ENCODE data around the gene GGA1. TPM values are rescaled to one million over a fixed set of nuclear protein-coding genes. Genes with fewer than 3 reads are reported as not detected.
A peak's percentile ranks its signal among the peaks of the same experiment; 100 is the strongest.
"Not testable (repeated sequence)": the region's sequence is repeated elsewhere in the genome, so short reads cannot be mapped to it uniquely, and the experiment has no call there.

GGA1 gene
- total RNA-seq, 1 donor from 2014 or later = 32.0 TPM

DNA sequence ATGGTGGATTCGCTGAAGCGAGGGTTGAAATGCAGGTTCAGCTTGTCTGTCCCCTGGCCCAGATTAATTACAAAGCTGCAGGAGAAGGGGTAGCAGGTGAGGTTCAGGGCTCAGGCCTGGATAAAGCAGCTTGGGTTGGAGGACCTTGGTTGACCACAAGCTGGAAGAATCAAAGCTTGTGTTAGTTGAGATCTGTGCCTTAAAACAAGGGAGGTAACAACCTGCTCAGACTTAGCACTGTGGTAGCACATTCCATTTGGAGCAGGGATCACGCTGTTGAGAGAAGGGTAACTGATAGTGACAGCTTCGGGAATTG is 38.0 kb upstream of the GGA1 start:
- DNase-seq = no peak

DNA sequence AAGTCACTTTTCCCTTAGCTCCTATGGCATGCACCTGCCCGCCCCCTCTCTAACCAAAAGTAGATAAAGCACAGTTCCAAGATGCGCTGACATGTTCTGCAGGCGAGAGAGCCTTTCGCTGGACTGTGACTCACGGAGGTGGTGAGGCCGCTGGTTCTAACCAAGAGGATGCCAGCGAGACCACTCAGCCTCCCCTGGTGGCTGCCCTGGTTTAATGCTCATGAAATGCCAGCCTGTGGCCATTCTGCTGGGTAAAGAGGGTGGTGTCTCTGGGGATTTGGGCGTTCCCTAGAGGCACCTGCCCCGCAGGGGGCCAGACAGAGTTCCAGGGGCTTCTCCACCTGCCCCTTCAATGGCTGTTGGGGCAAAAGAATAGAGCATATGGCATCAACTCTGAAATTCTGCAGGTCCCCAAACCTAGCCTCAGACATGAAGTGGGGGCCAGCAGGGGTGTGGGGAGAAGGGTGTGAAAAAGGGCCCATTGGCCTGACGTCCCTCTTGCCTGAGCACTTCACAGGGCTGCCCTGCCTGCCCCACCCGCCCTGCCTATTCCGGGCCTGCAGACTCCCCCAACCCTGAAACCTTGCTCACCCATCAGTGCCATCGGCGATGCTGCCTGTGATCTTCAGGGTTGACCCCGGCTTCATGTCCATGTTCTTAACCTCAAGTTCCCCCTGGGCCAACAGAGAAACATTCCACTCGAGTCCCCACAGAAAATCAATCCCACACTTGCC is 37.2 kb upstream of the GGA1 start:
- no peak for DNase-seq

DNA sequence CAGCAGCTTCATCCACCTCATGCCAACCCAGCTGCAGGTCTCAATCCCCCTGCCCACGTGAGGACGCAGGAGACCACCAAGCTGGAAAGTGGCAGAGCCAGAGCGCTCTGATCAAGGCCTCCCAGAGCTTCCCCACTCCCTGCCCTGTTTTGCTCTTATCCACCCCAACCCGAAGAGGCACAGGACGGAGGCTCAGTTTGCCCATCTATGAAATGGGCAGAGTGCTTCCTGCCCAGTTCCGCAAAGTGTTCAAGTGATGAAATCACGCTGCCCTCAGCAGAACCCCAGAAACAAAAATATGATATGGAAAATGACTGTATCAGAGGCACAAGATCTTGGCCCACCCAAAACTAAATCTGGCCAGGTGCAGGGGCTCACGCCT is 36.7 kb upstream of the GGA1 start:
- DNase-seq = no peak

DNA sequence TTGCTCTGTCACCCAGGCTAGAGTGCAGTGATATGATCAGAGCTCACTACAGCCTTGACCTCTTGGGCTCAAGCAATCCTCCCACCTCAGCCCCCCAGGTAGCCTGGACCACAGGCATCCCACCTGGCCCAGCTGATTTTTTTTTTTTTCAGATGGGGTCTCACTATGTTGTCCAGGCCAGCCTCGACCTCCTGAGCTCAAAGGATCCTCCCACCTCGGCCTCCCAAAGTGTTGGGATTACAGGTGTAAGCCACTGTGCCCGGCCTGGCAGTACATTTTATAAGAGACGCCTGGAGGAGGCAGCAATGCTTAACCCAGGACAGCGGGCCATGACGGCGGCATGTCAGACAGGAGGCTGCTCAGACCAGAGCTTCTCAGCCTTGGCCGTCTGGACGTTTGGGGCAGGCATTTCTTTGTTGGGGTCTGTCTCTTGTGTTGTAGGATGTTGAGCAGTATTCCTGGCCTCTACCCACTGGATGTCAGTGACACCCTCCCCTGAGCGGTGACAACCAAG is 33.1 kb upstream of the GGA1 start:
- no peak for DNase-seq

DNA sequence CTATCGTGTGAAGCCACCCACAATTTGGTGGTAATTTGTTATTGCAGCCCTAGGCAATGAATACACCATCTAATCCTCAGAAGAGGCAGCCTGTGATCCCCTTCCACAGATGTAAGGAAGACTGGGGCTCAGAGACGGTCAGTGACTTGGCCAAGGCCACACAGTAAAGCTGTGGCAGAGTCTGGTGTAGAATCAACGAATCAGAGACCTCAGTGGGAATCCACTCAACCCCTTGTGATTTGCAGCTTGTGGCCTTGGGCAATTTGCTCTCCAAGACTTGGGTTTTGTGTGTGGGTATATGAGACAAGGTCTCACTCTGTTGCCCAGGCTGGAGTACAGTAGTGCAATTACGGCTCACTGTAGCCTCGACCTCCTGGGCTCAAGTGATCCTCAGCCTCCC is 30.6 kb upstream of the GGA1 start:
- DNase-seq = no peak

DNA sequence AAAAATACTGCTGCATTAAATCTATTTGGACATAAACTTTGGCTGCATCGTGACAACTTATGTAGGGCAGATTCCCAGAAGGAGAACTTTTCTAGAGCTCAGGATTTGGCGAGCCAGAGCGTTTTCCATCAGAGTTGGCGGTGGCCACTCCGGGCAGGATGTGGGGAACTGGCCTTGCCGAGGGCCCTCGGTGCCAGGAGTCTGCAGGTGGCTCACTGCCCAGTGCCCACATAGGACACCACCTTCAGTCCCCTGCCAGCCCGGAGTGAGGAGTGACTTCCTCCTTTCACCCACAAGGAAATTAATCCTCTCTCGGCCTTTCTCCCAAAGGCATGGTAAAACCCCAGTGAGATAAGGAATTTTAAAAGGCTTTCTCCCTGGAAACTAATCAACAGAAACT is 27.1 kb upstream of the GGA1 start:
- no peak for DNase-seq

DNA sequence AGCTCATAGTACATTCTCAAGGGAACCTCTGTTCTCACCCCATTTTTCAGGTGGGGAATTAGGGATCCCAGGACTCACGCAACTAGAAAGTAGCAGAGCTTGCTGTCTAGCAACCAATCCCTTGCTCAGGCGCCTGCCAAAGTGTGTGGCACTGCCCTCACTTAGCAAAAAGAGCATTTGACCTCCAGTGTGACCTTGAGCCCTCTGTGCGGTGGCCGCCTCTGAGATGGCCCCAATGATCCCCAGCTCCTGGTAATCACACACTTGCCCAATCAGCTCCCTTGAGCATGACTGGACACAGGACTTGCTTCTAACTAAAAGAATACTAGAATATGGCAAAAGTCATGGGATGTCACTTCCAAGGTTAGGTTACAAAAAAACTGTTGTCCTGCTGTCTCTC is 26.1 kb upstream of the GGA1 start:
- no peak for DNase-seq

DNA sequence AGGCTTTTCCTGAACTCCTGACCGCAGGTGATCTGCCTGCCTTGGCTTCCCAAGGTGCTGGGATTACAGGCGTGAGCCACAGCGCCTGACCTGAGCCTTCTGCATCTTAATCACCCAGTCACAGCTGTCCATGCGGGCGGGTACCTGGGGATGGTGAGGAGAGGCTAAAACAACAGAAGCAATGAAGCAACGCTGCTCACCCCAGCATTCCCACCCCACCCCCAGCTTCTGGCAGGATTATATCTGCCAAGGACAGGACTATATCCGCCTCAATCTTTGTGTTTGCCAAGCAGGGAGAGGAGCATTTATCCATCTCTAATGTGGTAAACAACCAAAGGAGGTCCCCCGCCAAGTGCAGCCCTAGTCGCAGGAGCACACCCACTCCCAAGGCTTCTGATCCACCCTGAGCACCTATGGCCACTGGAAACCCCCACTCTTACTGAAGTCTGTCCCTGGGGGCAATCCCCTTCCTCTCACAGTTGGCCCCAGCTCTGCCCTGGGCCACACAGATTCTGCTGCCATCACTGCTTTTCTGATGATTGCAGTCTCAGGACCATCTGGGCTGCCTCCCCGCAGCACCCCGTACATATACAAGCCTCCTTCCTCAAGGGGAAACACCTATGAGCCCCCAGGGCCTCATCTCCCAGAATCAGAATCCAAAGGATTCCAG is 20.0 kb upstream of the GGA1 start:
- no peak for DNase-seq

DNA sequence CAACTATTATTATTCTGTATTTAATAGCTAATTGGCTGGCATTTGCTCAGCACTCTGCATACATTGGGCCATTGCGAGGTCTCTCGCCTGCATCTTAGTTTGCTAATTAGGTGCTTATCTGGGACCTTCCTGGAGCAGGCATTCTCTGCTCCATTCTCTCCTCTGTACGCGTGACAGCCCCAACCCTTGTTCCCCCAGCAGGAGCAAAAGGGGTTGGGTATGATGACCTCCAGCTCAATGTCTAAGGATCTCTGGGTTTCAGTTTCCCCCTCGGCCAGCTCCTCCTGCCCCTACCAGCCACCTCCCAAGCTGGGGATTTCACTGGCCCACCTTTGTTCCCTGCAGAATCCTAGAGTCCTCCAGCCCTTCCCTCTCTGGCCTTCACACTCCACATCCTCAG is 19.0 kb upstream of the GGA1 start:
- DNase-seq = no peak

DNA sequence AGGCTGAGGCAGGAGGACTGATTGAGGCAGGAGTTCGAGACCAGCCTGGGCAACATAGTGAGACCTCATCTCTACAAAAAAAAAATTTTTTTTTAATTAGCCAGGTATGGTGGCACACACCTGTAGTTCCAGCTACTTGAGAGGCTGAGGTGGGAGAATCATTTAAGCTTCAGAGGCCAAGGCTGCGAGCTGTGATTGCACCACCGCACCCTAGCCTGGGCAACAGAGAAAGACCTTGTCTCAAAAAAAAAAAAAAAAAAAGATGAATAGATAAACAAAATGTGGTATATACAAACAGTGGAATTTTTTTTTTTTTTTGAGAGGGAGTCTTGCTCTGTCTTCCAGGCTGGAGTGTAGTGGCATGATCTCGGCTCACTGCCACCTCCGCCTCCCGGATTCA is 17.6 kb upstream of the GGA1 start:
- not testable (repeated sequence) for DNase-seq

DNA sequence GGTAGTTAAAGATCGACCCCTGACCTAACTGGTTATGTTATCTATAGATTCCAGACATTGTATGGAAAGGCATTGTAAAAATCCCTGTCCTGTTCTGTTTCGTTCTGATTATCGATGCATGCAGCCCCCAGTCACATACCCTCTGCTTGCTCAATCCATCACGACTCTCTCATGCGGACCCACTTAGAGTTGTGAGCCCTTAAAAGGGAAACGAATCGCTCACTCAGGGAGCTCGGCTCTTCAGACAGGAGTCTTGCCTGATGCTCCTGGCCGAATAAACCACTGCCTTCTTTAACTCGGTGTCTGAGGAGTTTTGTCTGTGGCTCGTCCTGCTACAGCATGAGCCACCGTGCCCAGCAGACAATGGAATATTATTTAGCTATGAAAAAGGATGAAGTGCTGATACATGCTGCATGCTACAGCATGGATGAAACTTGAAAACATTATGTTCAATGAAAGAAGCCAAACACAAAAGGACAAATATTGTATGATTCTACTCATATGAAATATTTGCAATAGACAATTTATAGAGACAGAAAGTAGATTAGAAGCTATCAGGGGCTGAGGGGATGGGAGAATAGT is 16.7 kb upstream of the GGA1 start:
- no peak for DNase-seq

DNA sequence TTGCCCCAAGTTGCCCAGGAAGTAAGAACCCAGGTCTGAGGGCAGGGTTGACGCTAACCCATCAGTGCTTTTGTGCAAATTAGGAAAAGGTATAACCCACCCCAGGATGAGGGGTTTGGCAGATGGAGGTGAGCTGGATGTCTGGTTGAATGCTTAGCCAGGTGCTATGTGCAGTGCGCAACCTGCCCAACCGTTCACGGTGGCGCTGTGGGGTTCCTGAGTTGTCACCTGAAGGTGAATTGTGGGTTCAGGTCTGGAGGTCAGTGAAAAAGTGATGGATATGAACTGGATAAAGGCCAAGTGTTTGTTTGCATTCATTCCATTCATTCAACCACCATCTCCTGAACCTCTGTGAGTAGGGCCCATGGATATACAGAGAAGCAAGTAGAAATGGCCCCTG is 14.4 kb upstream of the GGA1 start:
- no peak for DNase-seq

DNA sequence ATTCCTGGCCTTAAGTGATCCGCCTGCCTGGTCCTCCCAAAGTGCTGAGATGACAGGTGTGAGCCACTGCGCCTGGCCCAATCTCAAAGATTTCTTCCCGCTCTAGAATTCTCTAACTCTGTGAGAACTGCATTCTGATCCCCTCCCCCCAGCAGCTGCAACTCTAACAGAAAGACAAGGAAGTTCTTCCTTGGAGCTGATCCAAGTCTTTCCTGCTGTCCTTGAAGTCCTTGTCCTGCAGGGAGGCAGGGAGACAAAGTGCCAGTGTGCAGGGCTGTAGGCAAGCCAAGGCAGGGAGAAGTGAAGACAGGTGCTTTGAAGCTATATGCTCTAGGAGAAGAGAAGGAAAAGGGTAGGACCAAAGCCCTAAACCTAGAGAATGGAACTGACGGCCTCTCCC is 9.5 kb upstream of the GGA1 start:
- no peak for DNase-seq

DNA sequence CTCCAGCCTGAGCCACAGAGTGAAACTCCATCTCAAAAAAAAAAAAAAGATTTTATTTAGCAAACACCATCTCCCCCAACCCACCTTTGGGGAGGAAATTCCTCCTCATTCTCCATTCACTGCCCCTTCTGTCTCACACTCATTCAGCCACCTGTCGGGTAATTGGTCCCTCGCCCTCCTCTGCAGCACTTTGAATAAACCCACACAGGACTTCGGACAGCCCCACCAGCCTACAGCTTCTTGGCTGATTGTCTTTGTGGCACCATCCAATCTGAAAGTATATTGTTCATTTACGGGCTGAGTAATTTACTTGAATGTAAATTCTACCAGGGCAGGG is 7.5 kb upstream of the GGA1 start:
- DNase-seq = no peak

DNA sequence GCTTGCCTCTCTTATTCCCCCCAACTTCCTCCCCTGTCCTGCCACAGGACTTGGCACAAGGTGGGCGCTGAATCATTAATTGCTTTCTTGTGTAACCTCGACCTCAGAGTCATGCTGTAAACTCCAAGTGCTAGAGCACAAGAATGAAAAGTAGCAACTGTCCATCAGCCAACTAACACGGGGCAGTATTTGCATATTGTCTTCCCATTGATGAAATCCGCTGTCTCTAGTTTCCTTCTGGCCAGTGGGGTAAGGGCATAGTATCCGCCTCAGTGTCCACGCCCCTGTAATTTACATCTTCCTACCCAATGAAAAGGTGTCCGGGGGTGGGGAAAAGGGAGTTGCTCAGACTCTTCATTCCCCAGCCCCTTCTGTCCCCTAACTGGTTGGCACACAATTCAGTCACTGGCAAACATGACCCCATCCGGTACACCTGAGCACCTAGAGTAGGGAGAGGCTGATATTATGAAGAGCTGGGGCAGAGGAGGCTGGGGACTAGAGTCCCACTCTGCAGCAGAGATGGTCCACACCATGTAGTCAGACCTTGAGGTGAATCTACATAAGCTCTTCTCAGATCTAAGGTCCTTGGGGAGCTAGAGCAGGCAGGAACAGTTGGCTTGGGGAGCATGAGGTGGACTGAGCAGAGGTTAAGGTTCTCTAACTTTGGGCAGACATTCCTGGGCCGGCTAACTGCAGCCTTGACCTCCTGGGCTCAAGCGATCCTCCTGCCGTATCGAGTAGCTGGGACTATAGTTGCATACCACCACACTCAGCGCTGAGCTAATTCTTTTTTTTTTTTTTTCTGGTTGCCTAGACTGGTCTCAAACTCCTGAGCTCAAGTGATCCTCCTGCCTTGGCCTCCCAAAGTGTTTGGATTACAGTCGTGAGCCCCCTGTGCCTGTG is 6.8 kb upstream of the GGA1 start:
- DNase-seq = no peak

DNA sequence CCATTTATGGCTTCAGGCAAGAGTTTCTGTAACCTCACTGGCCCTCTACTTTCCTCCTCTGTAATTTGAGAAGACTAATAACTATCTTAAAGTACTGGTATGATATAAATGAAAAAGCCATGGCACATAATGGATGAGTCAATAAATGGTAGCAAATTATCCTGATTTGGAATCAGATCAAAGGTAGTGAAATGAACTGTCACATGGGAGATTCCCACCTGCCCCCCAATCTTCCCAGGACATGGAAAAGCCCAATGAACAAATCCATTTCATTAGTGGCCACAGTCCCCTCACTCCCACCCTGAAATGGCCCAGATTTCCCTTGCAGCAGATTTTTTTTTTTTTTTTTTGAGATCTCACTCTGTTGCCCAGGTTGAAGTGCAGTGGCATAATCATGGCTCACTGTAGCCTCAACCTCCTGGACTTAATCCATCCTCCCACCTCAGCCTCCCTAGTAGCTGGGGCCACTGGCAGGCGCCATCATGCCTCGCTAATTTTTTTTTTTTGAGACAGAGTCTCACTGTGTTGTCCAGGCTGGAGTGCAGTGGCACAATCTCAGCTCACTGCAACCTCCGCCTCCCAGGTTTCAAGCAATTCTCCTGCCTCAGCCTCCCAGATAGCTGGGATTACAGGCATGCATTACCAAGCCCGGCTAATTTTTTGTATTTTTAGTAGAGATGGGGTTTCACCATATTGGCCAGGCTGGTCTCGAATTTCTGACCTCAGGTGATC is 5.9 kb upstream of the GGA1 start:
- not testable (repeated sequence) for DNase-seq

DNA sequence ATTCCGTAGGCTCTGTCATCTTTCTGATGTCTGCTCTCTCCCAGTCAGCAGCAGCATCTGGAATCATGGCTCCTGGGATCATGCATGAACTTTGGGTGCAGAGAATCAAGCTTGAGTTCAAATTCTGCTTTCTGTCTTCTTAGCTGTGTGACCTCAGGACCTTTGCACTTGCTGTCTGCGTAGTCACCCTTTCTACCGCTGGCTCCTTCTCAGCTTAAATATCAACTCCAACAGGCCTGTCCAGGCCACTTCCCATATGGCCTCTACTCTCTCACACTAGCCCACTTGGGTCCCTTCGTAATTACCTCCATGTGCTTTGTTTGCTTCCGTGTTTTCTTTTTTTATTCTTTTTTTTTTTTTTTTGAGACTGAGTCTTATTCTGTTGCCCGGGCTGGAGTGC is 4.6 kb upstream of the GGA1 start:
- DNase-seq = no peak

DNA sequence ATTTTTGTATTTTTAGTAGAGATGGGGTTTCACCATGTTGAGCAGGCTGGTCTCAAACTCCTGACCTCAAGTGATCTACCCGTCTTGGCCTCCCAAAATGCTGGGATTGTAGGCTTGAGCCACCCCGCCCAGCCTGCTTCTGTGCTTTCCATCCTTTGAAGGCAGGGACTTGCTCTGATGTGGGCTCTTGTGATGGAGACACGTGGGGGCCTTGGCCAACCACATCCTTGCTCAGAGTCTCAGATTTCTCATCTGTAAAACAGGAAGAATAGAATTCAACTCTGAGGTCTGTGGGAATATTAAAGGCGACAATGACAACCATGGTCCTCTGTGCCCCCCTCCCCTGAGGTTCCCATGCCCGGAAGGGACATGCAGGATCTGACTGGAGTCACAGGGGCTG is 3.8 kb upstream of the GGA1 start:
- DNase-seq = no peak

DNA sequence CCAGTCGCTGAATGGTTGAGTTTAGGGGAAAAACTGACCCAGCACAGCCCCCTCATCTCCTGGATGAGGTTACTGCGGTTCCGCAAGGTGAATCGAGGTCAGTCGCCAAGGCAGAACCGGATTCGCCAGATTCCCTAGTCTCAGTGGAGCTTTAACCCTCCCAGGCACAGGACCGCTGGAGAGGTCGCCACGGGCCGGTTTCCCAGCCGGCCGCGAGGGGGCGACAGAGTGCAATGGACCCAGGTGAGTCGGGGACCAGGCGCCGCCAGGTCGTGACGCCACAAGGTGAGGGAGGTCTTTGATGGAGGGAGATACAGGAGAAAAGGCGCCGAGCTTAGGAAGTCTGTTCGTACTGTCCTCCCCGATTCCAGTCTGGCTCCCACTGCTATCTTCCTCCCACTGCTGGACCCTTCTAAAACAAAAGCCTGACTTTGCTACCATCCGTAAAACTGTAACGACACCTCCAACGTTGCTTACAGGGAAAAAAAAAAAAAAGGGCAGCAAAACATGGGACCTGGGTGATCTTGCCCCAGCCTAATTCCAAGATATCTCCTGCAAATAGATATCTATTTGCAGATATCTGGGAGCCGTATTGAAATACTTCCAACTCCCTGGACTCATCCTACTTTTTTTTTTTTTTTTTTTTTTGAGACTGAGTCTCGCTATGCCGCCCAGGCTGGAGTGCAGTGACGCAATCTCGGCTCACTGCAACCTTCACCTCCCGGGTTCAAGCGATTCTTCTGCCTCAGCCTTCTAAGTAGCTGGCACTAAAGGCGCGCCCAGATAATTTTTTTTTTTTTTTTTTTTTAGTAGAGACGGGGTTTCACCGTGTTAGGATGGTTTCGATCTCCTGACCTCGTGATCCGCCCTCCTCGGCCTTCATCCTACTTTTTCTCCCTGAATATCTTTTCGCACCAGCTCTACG is 1.4 kb upstream of the GGA1 start:
- peak; percentile 69 for DNase-seq

DNA sequence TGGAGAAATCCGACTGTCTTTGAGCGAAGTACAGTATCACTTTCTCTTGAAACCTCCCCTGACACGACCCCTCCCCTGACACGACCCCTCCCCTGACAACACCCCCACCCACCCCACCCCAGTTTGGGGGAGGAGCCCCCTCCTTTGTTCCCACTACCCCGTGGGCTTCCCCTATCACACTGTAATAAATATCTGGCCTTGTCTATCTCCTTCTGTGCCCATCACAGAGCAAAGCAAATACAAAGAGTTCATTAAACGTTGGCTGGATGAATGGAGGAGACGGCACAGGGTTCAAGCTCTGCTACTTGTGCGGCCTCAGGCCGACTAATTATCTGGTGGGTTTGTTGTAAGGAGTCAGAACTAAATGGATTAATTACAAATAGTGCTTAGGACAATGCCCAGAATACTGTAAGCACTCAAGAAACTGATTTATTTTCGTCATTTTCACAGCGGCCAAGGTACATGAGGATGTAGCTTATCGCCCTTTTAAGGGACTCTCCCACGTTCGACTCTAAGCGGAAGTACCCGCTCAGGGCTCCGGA is 628 bp upstream of the GGA1 start:
- no peak for DNase-seq
